HEK293 (cell line): ENCODE results near the gene CDCA5.

ENCODE experiments used
- AEBP2 ChIP-seq: fragments of 450-650 bp; formaldehyde crosslinking; IDR thresholded peaks from 2 replicates; pipeline ENCODE4 v1.5.1; 2016; ENCODE audit warnings: missing biosample characterization, missing genetic modification characterization, borderline replicate concordance
- PRDM2 ChIP-seq: fragments of 450-650 bp; formaldehyde crosslinking; IDR thresholded peaks from 2 replicates; pipeline ENCODE4 v1.5.1; 2016; ENCODE audit warnings: missing biosample characterization, missing genetic modification characterization, borderline replicate concordance
- REPIN1 ChIP-seq: fragments of 450-650 bp; formaldehyde crosslinking; IDR thresholded peaks from 2 replicates; pipeline ENCODE4 v1.5.1; 2017; ENCODE audit warnings: missing biosample characterization, missing genetic modification characterization, low read depth
- SETDB1 ChIP-seq: IDR thresholded peaks from one replicate; pipeline ENCODE4 v1.6.1; 2017; ENCODE audit warnings: mild to moderate bottlenecking, low read length, moderate library complexity, mixed read lengths; ENCODE audit not compliant: insufficient read length
- ZBTB48 ChIP-seq: fragments of 450-650 bp; formaldehyde crosslinking; IDR thresholded peaks from 2 replicates; pipeline ENCODE4 v1.5.1; 2016; ENCODE audit warnings: missing biosample characterization, missing genetic modification characterization
- ZBTB49 ChIP-seq: fragments of 450-650 bp; formaldehyde crosslinking; IDR thresholded peaks from 2 replicates; pipeline ENCODE4 v1.5.1; 2016; ENCODE audit warnings: missing biosample characterization, missing genetic modification characterization, low read depth
- ZEB2 ChIP-seq: fragments of 450-650 bp; formaldehyde crosslinking; IDR thresholded peaks from 2 replicates; pipeline ENCODE4 v1.5.1; 2016; ENCODE audit warnings: missing biosample characterization, missing genetic modification characterization
- ZNF112 ChIP-seq: fragments of 450-650 bp; formaldehyde crosslinking; IDR thresholded peaks from 2 replicates; pipeline ENCODE4 v1.5.0; 2017; ENCODE audit warnings: missing biosample characterization, missing genetic modification characterization
- ZNF133 ChIP-seq: fragments of 450-650 bp; formaldehyde crosslinking; IDR thresholded peaks from 2 replicates; pipeline ENCODE4 v1.5.1; 2016; ENCODE audit warnings: missing biosample characterization, missing genetic modification characterization
- ZNF140 ChIP-seq: fragments of 450-650 bp; formaldehyde crosslinking; IDR thresholded peaks from 2 replicates; pipeline ENCODE4 v1.5.1; 2016; ENCODE audit warnings: missing biosample characterization, missing genetic modification characterization
- ZNF148 ChIP-seq: fragments of 450-650 bp; formaldehyde crosslinking; IDR thresholded peaks from 2 replicates; pipeline ENCODE4 v1.5.0; 2017; ENCODE audit warnings: missing biosample characterization, missing genetic modification characterization, borderline replicate concordance
- ZNF175 ChIP-seq: fragments of 450-650 bp; formaldehyde crosslinking; IDR thresholded peaks from 2 replicates; pipeline ENCODE4 v1.5.1; 2016; ENCODE audit warnings: missing biosample characterization, missing genetic modification characterization
- ZNF211 ChIP-seq: fragments of 450-650 bp; formaldehyde crosslinking; IDR thresholded peaks from 2 replicates; pipeline ENCODE4 v1.5.1; 2016; ENCODE audit warnings: low read depth, missing biosample characterization, missing genetic modification characterization
- ZNF513 ChIP-seq: fragments of 450-650 bp; IDR thresholded peaks from 2 replicates; pipeline ENCODE4 v1.5.1; 2018; ENCODE audit warnings: missing biosample characterization, missing genetic modification characterization
- ZNF549 ChIP-seq: fragments of 450-650 bp; IDR thresholded peaks from 2 replicates; pipeline ENCODE4 v1.5.1; 2018; ENCODE audit warnings: missing biosample characterization, missing genetic modification characterization, mild to moderate bottlenecking, inconsistent platforms, moderate library complexity
- ZNF580 ChIP-seq: fragments of 450-650 bp; formaldehyde crosslinking; IDR thresholded peaks from 2 replicates; pipeline ENCODE4 v1.5.1; 2016; ENCODE audit warnings: missing biosample characterization, missing genetic modification characterization
- ZNF623 ChIP-seq: fragments of 450-650 bp; formaldehyde crosslinking; IDR thresholded peaks from 2 replicates; pipeline ENCODE4 v1.5.1; 2016; ENCODE audit warnings: missing biosample characterization, missing genetic modification characterization
- ZNF664 ChIP-seq: fragments of 450-650 bp; formaldehyde crosslinking; IDR thresholded peaks from 2 replicates; pipeline ENCODE4 v1.5.1; 2016; ENCODE audit warnings: missing biosample characterization, missing genetic modification characterization
- ZSCAN4 ChIP-seq: fragments of 450-650 bp; formaldehyde crosslinking; IDR thresholded peaks from 2 replicates; pipeline ENCODE4 v1.5.1; 2017; ENCODE audit warnings: missing biosample characterization, missing genetic modification characterization

The CDCA5 gene

GRCh38 chr11:65102142-65103095 lies 18.6 kb upstream of the CDCA5 start (continued):
- TF ChIP-seq PRDM2 (no peak), ZNF148 (tag by site-specific recombination) (no peak), ZNF133 (no peak), ZBTB48 (tag by site-specific recombination) (peak; percentile 58; the same call in 1 of the 2 replicates), ZNF175 (tag by site-specific recombination) (no peak), ZNF623 (tag by site-specific recombination) (no peak), ZNF140 (tag by site-specific recombination) (no peak), ZNF112 (tag by site-specific recombination) (no peak), ZEB2 (peak; percentile 88), REPIN1 (tag by site-specific recombination) (no peak), ZSCAN4 (no peak), ZNF664 (tag by site-specific recombination) (no peak), AEBP2 (tag by site-specific recombination) (no peak), ZBTB49 (tag by site-specific recombination) (no peak), ZNF211 (tag by site-specific recombination) (no peak), SETDB1 (no peak), ZNF580 (tag by site-specific recombination) (peak; percentile 60; the same call in 1 of the 2 replicates), ZNF513 (tag by site-specific recombination) (no peak), ZNF549 (no peak)
